Middle frontal gyrus (tissue), 1 donor: ENCODE data around the gene GNPAT.

Experiments used
- DNase-seq: peaks from one replicate; pipeline ENCODE4 v3.0.0-alpha.2; 2015; ENCODE audit warnings: low spot score; ENCODE audit errors: extremely low spot score

The GNPAT gene

DNA sequence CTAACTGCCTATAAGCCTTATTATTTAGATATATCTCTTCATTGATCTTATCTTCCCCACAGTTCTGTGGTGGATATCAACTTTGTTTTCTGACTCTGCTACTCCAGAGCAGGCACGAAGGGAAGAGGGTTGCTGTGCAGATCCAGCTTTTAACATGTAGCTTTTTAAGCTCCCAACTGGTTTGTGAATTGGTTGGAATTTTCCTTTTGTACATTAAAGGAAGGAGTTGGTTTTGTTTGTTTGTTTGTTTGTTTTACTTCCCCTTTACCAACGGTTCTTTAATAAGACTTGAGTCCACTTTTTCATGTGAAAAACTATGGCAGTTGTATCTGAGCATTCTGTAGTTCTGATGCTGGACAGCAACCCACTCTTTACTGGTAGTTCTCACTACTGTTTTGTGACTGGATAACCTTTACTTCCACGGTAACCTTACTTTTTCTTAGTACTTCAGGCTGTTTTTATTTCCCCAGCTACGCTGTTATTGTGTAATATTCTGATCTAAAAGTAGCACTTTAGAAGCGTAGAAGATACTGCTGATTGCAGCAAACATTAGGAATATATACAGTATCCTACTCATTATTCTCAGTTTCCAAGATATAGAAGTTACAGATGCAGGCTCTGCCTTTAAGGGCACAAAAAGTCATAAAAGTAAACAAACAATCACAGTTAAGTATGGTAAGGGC, 1.6 kb downstream of the GNPAT start:
- DNase-seq: no peak

DNA sequence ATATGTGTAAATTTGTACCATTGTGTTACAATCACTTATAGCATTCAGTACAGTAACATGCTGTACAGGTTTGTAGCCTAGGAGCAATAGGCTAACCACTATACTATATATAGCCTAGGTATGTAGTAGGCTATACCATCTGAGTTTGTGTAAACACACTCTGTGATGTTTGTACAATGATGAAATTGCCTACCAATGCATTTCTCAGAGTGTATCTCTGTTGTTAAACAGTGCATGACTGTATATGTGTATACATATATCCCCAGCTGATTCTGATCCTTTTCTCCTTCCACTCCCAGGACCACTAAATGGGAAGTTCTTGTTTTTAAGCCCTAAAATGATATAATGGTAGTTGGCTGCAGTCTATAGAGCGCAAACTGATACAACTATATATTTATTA, 7.8 kb downstream of the GNPAT start:
- no peak for DNase-seq

DNA sequence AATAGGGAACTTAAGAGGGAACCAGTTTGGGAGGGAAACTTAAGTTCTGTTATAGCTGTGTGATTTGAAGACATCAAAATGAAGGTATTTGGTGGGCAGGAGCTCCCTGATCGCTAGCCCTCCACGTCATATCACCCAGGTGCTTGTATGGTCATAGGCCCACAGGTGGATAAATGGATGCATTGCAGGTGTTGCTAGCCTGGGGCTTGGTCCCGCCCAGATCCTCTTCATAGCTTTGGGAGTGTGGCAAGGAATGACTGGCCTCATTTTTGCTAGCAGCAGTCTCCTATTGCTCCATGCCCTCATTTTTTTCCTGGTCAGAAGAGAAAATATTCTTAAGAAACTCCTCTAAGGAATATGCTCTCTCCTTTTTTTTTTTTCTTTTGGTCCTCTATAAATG, 11.3 kb downstream of the GNPAT start:
- DNase-seq: no peak

DNA sequence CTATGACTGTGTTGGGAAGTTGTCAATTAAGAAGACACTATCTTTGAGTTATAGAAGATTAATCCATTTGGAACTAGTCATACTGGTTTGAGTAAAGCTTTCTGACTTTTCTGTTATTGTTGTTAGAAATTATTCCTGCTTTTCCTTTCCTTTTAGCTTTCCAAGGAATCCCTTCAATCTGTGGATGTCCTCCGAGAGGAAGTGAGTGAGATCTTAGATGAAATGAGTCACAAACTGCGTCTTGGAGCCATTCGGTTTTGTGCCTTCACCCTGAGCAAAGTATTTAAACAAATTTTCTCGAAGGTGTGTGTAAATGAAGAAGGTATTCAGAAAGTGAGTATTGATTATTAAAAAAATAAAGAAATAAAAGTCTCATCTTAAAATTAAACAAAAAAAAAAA, 19.3 kb downstream of the GNPAT start:
- DNase-seq: no peak

DNA sequence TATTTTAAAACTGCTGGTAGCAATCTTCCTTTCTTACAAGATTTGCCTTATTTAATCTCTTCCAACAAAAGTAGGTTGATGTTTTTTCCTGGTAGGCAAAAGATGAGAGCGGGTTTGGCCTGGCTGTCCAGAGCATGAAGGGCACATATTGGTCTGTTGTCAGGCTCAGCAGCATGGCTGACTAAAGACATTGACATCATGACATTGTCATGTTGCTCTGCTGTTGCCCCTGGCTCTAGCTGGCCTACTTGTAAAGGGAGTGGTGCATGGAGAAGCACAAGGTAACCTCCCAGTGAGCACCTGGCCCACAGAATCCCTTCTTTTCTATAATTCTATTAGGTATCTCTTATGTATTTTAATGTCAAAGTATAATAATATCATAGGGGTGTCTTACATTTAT, 23.6 kb downstream of the GNPAT start:
- no peak for DNase-seq

DNA sequence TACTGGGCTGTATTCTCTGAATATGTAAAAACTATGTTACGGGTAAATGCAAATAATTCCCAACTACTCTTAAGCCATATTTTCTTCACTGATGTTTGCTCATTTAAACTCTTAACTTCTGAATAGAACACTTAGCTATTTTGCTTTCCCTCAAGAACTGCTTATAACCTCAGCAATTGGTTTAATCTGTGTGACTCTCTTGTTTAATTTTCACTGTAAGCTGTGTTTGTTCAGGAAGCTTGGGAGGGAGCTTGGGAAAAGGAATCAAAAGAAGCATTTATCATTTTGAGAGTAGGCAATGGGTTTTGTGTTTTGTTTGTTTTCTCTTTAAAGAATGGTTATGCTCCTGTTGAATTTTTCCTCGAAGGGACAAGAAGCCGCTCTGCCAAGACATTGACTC, 24.4 kb downstream of the GNPAT start:
- DNase-seq: no peak

DNA sequence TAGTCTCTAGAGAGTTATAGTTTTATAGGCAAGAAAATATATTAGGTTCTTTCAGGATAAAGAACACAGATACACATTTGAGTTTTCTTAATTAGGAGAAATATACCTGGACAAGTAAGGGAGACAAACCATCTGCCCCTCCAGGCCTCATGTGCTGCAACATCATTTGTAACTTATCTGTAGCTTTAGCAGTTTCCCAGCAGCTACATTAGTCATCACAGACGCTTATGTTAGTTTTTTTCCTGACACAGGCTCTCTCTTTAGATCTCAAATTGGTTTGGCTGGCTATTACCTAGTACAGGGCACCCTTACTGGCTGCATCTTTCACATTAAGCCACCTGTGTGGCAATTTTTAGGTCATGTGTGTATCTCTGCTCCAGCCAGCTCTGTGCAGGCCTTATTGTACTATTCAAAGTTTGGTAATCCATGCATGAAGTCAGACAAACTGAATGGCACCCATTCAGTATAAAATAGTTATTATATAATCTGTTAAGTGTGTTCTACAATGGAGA, 25.9 kb downstream of the GNPAT start:
- DNase-seq: no peak

DNA sequence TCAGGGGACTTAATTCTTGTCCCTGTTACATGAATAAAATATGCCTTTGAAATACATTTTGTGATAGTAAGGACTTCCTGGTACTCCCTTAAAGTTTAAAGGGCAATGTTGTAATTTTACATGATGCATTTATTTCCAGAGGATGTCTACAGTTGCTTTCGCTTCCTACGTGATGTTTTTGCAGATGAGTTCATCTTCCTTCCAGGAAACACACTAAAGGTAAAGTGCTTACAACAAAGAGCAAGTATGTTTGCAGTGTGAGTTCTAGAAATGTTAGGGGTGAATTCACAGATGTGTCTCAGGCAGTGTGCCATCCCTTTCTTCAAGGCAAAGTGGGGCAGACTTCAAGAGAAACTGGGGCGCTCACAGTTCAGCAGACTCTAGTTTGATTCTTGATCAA, 31.2 kb downstream of the GNPAT start:
- no peak for DNase-seq

DNA sequence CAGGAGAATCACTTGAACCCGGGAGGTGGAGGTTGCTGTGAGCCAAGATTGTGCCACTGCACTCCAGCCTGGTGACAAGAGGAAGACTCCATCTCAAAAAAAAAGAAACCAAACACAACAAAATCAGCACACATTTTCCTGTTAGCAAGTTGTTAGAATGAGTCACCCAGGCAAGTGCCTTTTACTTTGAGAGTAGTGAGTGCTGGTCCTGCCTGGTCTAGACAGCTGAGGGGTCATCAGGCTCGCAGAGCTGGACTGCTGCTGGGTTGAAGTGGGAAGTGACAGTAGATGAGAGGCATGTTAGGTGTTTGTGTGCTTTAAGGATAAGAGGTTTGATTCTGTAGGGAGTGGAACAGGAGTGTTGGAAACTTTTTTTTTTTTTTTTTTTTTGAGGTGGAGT, 31.9 kb downstream of the GNPAT start:
- DNase-seq: no peak

DNA sequence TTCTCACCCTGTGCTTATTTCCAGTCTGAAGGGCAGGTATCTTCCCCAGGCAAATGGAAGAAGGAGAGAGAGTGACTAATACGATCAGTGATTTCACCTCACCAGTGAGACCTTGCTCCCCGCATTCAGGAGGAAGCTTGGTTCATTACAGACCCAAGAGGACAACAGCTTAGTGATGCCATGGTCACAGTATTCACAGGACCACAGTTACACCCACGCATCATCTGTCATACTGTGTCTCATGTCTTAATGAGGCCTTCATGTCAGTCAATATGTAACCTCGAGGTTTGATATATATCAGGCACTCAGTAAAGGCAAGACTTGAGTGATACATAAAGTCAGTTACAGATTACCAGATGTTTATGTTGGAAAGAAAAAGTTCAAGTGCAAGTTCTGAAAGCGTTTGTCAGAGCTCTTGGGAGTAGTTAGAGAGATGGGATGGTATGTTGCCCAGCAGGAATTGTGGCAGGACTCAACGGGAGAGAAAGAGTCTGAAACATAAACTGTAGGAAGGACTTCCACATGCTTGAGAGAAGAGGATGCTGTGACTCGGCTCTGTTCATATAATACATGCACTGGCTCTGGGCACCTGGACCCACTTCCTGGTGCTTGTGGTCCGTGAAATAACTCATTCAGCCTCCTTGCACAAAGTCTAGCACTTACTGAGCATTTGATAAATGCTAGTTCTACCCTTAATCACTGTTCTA, 33.3 kb downstream of the GNPAT start:
- no peak for DNase-seq

DNA sequence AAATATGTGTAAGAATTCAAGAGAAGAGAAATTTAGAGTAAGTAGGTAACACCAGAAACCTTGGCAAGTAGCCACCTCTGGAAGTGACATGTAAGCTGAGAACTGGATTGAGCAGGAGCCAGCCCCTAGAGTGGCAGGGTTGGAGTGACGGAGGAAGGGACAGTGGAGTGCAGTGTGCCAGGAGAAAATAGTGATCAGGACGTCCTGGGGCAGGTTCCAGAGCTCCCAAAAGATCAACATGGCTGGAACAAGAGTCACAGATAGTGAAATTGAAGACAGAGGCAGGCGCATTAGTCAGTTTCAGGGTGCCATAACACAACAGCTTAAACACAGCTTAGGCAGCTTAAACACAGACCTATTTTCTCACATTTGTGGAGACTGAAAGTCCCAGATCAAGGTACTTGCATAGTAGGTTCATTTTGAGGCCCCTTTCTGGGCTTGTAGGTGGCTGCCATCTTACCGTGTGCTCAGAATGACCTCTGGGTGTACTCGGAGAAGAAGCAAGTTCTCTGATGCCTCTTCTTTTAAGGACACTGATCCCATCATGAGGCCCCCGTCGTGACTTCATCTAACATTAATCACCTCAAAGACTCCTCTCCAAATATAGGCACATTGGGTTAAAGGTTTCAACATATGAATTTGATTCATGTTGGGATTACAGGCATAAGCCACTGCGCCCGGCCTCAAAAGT, 37.2 kb downstream of the GNPAT start:
- DNase-seq: no peak

DNA sequence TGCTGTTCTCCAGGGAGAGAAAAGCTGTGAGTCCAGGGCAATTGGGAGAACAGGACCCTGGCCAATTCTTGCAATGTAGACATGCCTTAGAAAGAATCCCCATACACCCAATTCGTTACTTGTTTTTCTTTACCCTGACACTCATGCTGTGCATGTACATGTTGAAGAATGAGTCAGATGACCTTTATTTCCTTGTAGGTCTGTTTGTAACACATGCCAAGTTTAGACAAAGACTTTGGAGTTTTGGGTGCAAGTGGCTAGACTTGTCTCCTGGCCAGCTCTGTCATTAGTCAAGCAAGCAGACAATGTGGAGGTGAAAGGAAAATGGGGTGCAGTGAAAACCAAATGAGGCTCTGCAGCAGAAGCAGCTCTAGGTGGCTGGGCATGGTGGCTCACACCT, 38.1 kb downstream of the GNPAT start:
- no peak for DNase-seq

DNA sequence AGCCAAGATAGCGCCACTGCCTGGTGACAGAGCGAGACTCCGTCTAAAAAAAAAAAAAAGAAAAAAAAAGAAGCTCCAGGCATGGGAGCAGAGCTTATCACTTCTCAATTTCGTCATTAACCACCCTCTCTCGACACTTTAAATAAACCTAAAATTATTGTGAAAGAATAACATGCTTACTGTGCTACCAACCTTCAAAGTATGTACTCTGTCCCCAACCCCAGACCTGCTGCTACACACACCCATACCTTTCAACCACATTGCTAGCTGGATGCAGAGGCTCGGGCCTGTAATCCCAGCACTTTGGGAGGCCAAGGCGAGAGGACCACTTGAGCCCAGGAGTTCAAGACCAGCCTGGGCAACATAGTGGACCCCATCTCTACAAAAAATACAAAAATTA, 38.7 kb downstream of the GNPAT start:
- DNase-seq: no peak

DNA sequence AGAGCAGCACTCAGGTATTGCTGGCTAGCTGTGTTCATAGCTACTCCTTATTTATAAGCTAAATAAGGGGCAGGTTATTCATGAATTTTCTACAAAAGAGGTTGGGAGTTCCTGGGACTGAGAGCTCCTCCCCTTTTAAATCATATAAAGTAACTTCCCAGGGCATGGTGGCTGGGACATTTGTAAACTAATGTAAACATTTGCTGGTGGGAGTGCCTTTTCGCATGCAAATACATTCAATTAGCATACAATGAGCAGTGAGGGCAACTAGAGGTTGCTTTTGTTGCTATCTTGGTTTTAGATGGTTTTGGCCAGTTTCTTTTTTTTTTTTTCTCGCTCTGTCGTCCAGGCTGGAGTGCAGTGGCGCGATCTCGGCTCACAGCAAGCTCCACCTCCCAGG, 43.4 kb downstream of the GNPAT start:
- no peak for DNase-seq

DNA sequence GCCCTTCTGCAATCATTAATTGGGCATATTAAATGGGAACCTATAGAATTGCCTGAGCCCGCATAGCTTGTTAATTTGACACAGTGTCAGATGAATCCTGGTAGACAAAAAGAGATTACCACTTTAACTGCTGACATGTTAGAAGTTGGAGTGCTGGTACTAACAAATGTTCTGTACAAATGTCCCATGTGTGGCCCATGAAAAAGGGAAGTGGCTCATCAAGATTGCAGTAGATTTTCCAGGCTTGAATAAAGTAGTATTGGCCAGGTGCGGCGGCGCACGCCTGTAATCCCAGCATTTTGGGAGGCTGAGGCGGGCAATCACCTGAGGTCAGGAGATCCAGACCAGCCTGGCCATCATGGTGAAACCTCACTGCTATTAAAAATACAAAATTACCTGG, 45.6 kb downstream of the GNPAT start:
- DNase-seq: no peak

DNA sequence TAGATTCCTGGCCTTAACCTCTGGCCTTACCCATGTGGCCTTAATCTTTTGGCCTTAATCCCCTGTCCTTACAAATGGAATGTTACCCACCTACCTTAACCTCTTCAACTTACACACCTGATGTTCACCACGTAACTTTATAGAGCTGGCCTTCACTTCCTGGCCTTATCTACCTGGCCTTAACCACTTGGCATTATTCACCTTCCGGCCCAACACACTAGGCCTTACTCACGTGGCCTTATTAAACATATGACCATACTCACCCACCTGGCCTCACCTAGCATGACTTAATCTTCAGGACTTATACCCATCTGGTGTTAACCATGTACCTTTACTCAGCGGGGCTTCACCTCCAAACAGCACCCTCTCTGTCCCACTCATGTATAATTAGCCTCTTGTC, 54.9 kb downstream of the GNPAT start:
- DNase-seq: no peak

DNA sequence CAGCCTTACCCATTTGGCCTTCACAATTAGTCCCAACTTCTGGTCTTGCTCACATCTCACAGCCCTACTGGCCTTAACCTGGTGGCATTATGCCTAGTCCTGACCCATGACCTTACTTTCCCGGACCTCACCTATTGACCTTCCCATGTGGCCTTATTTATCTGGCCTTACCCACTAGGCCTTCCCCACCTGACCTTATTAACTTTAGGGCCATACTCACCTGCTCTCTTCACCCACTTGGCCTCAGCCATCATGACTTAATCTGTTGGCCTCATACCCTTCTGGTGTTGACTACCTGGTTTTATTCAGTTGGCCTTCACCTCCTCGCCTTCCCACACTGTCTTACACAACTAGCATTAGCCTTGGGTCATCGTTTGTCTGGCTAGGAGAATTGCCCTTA, 61.0 kb downstream of the GNPAT start:
- no peak for DNase-seq

DNA sequence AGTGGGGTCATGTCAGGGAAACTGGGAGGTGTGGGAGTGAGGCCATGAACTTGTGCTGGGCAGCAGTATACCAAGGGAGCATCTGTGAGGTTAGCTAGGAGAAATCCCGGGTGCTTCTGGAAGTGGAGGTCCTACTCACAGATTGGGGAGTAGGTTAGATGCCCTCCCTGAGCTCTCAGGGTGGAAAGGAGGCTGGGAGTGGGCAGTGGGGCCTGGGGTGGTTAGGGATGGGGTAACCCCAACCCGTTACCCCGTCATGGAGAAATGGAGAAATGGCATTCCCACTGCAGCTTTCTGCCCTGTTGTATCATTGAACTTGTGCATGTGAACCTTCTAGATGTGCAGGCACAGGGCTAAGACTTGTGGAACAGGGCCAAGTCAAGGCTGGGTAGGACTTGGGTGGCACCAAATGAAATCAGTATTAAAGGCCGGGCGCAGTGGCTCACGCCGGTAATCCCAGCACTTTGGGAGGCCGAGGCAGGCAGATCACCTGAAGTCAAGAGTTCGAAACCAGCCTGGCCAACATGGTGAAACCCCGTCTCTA, 69.5 kb downstream of the GNPAT start:
- no peak for DNase-seq

DNA sequence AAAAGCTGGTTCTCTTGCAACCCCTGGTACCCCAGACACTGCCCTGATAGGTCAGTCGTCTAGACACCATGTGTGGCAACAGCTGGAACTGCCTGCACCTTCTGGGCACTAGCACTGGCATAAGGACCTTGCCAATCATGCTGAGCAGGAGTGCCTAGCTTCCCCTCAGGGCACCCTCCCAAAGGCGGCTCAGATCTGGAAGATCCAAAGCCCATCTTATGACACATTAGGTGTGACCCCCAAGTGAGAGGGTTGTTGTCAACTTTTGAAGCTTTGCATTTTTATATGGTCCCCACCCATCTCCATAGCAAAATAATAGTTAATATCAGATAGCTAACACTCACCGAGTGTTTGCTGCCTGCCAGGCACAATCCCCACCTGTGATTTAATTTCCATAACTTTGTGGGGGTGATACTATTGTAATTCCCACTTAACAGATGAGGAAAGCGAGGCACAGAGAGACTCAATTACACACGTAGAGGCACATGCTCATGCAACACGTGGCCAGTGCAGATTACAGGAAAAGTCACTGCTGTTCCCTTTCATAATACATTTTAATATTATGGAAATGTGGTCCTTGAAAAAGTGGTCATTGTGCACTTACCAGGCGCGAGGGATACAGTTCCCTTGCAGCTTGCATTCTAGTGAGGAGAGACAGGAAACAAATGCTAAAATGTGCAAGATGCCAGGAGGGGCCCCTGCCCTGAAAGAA, 70.9 kb downstream of the GNPAT start:
- DNase-seq: no peak

DNA sequence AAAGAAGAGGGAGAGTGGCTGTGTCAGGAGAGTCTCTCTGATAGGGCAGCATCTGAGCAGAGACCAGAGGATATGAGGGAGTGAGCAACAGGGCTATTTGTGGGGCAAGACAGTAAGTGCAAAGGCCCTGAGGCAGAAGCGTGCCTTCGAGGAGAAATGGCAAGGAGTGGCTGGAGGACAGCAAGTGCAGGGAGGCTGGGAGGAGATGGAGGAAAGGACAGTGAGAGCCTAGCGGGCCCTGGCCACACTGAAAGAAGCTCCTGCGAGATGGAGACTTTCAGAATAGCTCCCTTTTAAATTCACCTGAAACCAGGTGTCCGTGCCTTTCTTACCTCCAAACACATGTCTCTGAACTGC, 71.4 kb downstream of the GNPAT start:
- no peak for DNase-seq

DNA sequence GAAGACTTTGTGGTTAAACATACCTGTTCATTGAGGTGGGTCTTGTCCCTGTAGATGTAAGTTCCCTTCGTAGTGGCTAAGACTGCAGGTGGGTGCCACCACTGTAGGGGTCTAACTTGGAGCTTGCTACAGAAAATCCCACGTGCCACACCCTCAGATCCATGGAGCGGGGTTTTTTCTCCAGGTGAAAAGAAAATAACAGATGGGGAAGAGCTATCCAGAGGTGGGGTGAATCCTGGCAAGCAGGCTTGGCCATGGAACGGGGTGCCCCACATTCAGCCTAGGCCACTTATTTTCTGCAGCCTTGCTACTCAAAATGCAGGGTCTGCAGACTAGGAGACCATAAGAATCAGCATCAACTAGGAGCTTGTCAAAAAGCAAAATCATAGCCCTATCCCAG, 72.6 kb downstream of the GNPAT start:
- no peak for DNase-seq

DNA sequence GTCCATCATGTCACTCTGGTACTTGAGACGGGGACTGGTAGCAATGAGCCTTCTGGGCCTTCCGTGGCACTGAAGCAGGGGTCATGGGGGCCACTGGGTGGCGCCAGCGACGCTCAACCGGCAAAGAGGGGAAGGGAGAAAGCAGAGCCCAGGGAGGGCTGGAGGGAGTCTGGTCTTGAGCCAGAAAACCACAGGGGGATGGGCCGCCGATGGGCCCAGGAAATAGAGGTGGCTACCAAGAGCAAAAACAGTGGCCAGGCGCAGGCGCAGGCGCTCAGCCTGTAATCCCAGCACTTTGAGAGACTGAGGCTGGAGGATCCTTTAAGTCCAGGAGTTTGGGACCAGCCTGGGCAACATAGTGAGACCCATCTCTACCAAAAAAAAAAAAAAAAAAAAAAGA, 74.9 kb downstream of the GNPAT start:
- DNase-seq: no peak
